Measurements from ENCODE around the gene C12orf75. TPM values are rescaled to one million over a fixed set of nuclear protein-coding genes. Genes with fewer than 3 reads are reported as not detected.
"Not testable (repeated sequence)": the region's sequence is repeated elsewhere in the genome, so short reads cannot be mapped to it uniquely, and the experiment has no call there.

Gene C12orf75
- total RNA-seq, 1 donor from 2014 or later, result 1.2 TPM

- intact Hi-C loops (cut with DNase I), result no loop called here
- ATAC-seq, result no peak
- no peak for DNase-seq (ENCODE audit: missing footprints)
These were observed 677 bp downstream of the C12orf75 start for GRCh38 chr12:105330931-105331804.

- intact Hi-C loops (cut with DNase I), result no loop called here
- no peak for ATAC-seq
- DNase-seq (ENCODE audit: missing footprints), result no peak
These were observed 1.3 kb downstream of the C12orf75 start for GRCh38 chr12:105331805-105332251.

- DNase-seq (ENCODE audit: missing footprints); intact Hi-C loops (cut with DNase I); ATAC-seq: not testable (repeated sequence)
These were observed 1.8 kb downstream of the C12orf75 start for GRCh38 chr12:105332286-105332685.

- intact Hi-C loops (cut with DNase I), result no loop called here
- ATAC-seq, result no peak
- DNase-seq (ENCODE audit: missing footprints), result no peak
These were observed 2.4 kb downstream of the C12orf75 start for GRCh38 chr12:105332925-105333324.

GRCh38 chr12:105334001-105334400, 3.5 kb downstream of the C12orf75 start:
- no peak for DNase-seq (ENCODE audit: missing footprints)
- intact Hi-C loops (cut with DNase I), result no loop called here
- ATAC-seq, result no peak

GRCh38 chr12:105334582-105334981, 4.1 kb downstream of the C12orf75 start:
- DNase-seq (ENCODE audit: missing footprints) (no peak), ATAC-seq (no peak)
- intact Hi-C loops (cut with DNase I), result no loop called here

- DNase-seq (ENCODE audit: missing footprints), result no peak
- no peak for ATAC-seq
- intact Hi-C loops (cut with DNase I), result no loop called here
These were observed 5.4 kb downstream of the C12orf75 start for GRCh38 chr12:105335856-105336255.

- intact Hi-C loops (cut with DNase I), result no loop called here
- DNase-seq (ENCODE audit: missing footprints) (no peak), ATAC-seq (no peak)
These were observed 5.9 kb downstream of the C12orf75 start for GRCh38 chr12:105336411-105336810.

GRCh38 chr12:105337391-105337790, 6.9 kb downstream of the C12orf75 start:
- intact Hi-C loops (cut with DNase I), result no loop called here
- ATAC-seq, result no peak
- DNase-seq (ENCODE audit: missing footprints), result no peak

GRCh38 chr12:105338966-105339365, 8.5 kb downstream of the C12orf75 start:
- ATAC-seq (no peak), DNase-seq (ENCODE audit: missing footprints) (no peak)
- intact Hi-C loops (cut with DNase I), result no loop called here

GRCh38 chr12:105341010-105341409, 10.5 kb downstream of the C12orf75 start:
- ATAC-seq (no peak), DNase-seq (ENCODE audit: missing footprints) (no peak)
- intact Hi-C loops (cut with DNase I), result no loop called here

GRCh38 chr12:105341620-105342019, 11.1 kb downstream of the C12orf75 start:
- DNase-seq (ENCODE audit: missing footprints); ATAC-seq; intact Hi-C loops (cut with DNase I): not testable (repeated sequence)

GRCh38 chr12:105342464-105342863, 12.0 kb downstream of the C12orf75 start:
- ATAC-seq, result no peak
- no peak for DNase-seq (ENCODE audit: missing footprints)
- intact Hi-C loops (cut with DNase I), result no loop called here

- intact Hi-C loops (cut with DNase I), result no loop called here
- no peak for DNase-seq (ENCODE audit: missing footprints)
- ATAC-seq, result no peak
These were observed 13.3 kb downstream of the C12orf75 start for GRCh38 chr12:105343836-105344235.

GRCh38 chr12:105347499-105347898, 17.0 kb downstream of the C12orf75 start:
- DNase-seq (ENCODE audit: missing footprints) (no peak), ATAC-seq (no peak)
- intact Hi-C loops (cut with DNase I), result no loop called here

GRCh38 chr12:105348142-105348541, 17.7 kb downstream of the C12orf75 start:
- DNase-seq (ENCODE audit: missing footprints), result no peak
- no peak for ATAC-seq
- intact Hi-C loops (cut with DNase I), result no loop called here

- ATAC-seq (no peak), DNase-seq (ENCODE audit: missing footprints) (no peak)
- intact Hi-C loops (cut with DNase I), result no loop called here
These were observed 18.1 kb downstream of the C12orf75 start for GRCh38 chr12:105348561-105348960.

- ATAC-seq (no peak), DNase-seq (ENCODE audit: missing footprints) (no peak)
- intact Hi-C loops (cut with DNase I), result no loop called here
These were observed 18.6 kb downstream of the C12orf75 start for GRCh38 chr12:105349138-105349537.

- intact Hi-C loops (cut with DNase I), result no loop called here
- ATAC-seq (no peak), DNase-seq (ENCODE audit: missing footprints) (no peak)
These were observed 21.0 kb downstream of the C12orf75 start for GRCh38 chr12:105351523-105351922.

- intact Hi-C loops (cut with DNase I), result no loop called here
- no peak for DNase-seq (ENCODE audit: missing footprints)
- ATAC-seq, result no peak
These were observed 21.6 kb downstream of the C12orf75 start for GRCh38 chr12:105352052-105352451.
